GM23248 (cell line): ENCODE data around the gene CDC42EP4. TPM values are rescaled to one million over a fixed set of nuclear protein-coding genes. Genes with fewer than 3 reads are reported as not detected.

Source experiments
- DNase-seq: peaks from one replicate; pipeline ENCODE4 v3.0.0-alpha.2; 2015
- H2AFZ ChIP-seq: fragments of 200-600 bp; sonication (generic); 2 replicates; pipeline ENCODE4 v1.6.1; 2016; ENCODE audit warnings: antibody characterized with exemption
- H3F3A ChIP-seq: fragments of 200-600 bp; sonication (generic); 2 replicates; pipeline ENCODE4 v1.6.1; 2016; ENCODE audit warnings: mild to moderate bottlenecking, antibody characterized with exemption, mixed run types; ENCODE audit not compliant: insufficient read depth
- H3K27ac ChIP-seq: fragments of 200-600 bp; sonication (generic); 2 replicates; pipeline ENCODE4 v1.5.1; 2016; ENCODE audit warnings: mild to moderate bottlenecking
- H3K27me3 ChIP-seq: fragments of 200-600 bp; sonication (generic); replicated peaks from 2 replicates; pipeline ENCODE4 v1.6.1; 2016; ENCODE audit warnings: mild to moderate bottlenecking; ENCODE audit not compliant: insufficient read depth
- H3K36me3 ChIP-seq: fragments of 200-600 bp; sonication (generic); 2 replicates; pipeline ENCODE4 v1.6.1; 2016; ENCODE audit warnings: low read depth, mild to moderate bottlenecking
- H3K4me1 ChIP-seq: fragments of 200-600 bp; sonication (generic); 2 replicates; pipeline ENCODE4 v1.6.1; 2016; ENCODE audit warnings: mild to moderate bottlenecking; ENCODE audit not compliant: insufficient read depth
- H3K4me2 ChIP-seq: fragments of 200-600 bp; sonication (generic); one replicate; pipeline ENCODE4 v1.6.1; 2016; ENCODE audit warnings: mild to moderate bottlenecking; ENCODE audit not compliant: unreplicated experiment
- H3K4me3 ChIP-seq: fragments of 200-600 bp; sonication (generic); 2 replicates; pipeline ENCODE4 v1.5.1; 2016; ENCODE audit warnings: mild to moderate bottlenecking
- H3K79me2 ChIP-seq: fragments of 200-600 bp; sonication (generic); 2 replicates; pipeline ENCODE4 v1.6.1; 2016; ENCODE audit warnings: mild to moderate bottlenecking; ENCODE audit not compliant: insufficient read depth
- H3K9ac ChIP-seq: fragments of 200-600 bp; sonication (generic); 2 replicates; pipeline ENCODE4 v1.6.1; 2016; ENCODE audit warnings: mild to moderate bottlenecking
- H3K9me2 ChIP-seq: fragments of 200-600 bp; sonication (generic); 2 replicates; pipeline ENCODE4 v1.6.1; 2016; ENCODE audit warnings: mixed run types, mild to moderate bottlenecking, moderate library complexity; ENCODE audit not compliant: insufficient read depth
- H3K9me3 ChIP-seq: fragments of 200-600 bp; sonication (generic); one replicate; pipeline ENCODE4 v1.6.1; 2017; ENCODE audit warnings: low read depth
- H4K20me1 ChIP-seq: fragments of 200-600 bp; sonication (generic); 2 replicates; pipeline ENCODE4 v1.6.0; 2016; ENCODE audit not compliant: insufficient read depth
- EZH2 ChIP-seq: fragments of 200-600 bp; sonication (generic); IDR thresholded peaks from 2 replicates; pipeline ENCODE4 v1.6.1; 2018; ENCODE audit warnings: antibody characterized with exemption, mild to moderate bottlenecking; ENCODE audit not compliant: insufficient read depth, poor library complexity, severe bottlenecking
- EZH2phosphoT487 ChIP-seq: fragments of 200-600 bp; sonication (generic); IDR thresholded peaks from 2 replicates; pipeline ENCODE4 v1.6.1; 2018; ENCODE audit warnings: antibody characterized with exemption, moderate library complexity, mild to moderate bottlenecking, low read depth; ENCODE audit not compliant: insufficient read depth
- WGBS, 2 experiments: methylation state at CpG; one replicate each; pipeline ENCODE4 v1.1.6; 2015 to 2017; ENCODE audit warnings: low lambda C conversion rate in 2 of 2, low coverage in 1 of 2; ENCODE audit errors: missing lambda C conversion rate in 2 of 2; 5-methylcytosine and 5-hydroxymethylcytosine counted together
- in situ Hi-C: fragments of 300-500 bp; cut with MboI; formaldehyde crosslinking; loops from 2 replicates; pipeline ENCODE4 v1.15.0; 2020
- polyA plus RNA-seq: library from polyadenylated mRNA; unstranded; fragments of >200 nt; fragmentation: Nextera tagmentation; extraction: Ambion mirVana; gene quantifications from 2 replicates; pipeline ENCODE4 v1.2.1, GENCODE V29; 2016
- total RNA-seq: library from RNA; depleted of rRNA; stranded (reverse); fragments of >200 nt; shearing (Covaris generic); gene quantifications from 2 replicates; pipeline ENCODE4 v1.2.3, GENCODE V29; 2014

Gene CDC42EP4
- total and polyA plus RNA-seq, 2 experiments from 2014 or later = 31.2 to 34.6 TPM

- peaks cover 26% of the 10 kb centered on the region for H3K4me1 ChIP-seq
- peak; percentile 71 for DNase-seq
Measured at GRCh38 chr17:73323409-73324159, 11.8 kb upstream of the CDC42EP4 start.

GRCh38 chr17:73320601-73321264 lies 8.9 kb upstream of the CDC42EP4 start:
- TF ChIP-seq EZH2 = no peak
- TF ChIP-seq EZH2phosphoT487 = no peak
- H3K9ac ChIP-seq = no peak overlapping the region
- no peak for DNase-seq
- H3K27ac ChIP-seq = no peak overlapping the region
- no peaks in the 10 kb centered on the region for H3K36me3 ChIP-seq
- no peaks in the 10 kb centered on the region for H3K9me3 ChIP-seq
- in situ Hi-C loops = no loop called here
- 74 to 81% methylated on average over 6 of the region's 6 CpGs for WGBS, 2 experiments
- no peaks in the 10 kb centered on the region for H4K20me1 ChIP-seq
- H3K27me3 ChIP-seq = no peaks in the 10 kb centered on the region
- no peaks in the 10 kb centered on the region for H3K79me2 ChIP-seq
- peaks cover 8% of the 10 kb centered on the region for H3F3A ChIP-seq
- H3K9me2 ChIP-seq = no peaks in the 10 kb centered on the region
- H3K4me1 ChIP-seq = peaks cover 34% of the 10 kb centered on the region
- H3K4me3 ChIP-seq = no peak overlapping the region
- H2AFZ ChIP-seq = no peak overlapping the region
- H3K4me2 ChIP-seq = no peak overlapping the region

More at GRCh38 chr17:73323409-73324159, 11.8 kb upstream of the CDC42EP4 start:
- Histone ChIP-seq H3K79me2 (no peaks in the 10 kb centered on the region), H2AFZ (peak overlapping the region; percentile 43; the same call in 1 of the 2 replicates), H4K20me1 (no peaks in the 10 kb centered on the region), H3K9me3 (no peaks in the 10 kb centered on the region), H3K4me2 (peak overlapping the region; percentile 24), H3K27ac (no peak overlapping the region), H3F3A (peaks cover 8% of the 10 kb centered on the region), H3K9me2 (no peaks in the 10 kb centered on the region), H3K27me3 (no peaks in the 10 kb centered on the region), H3K4me3 (no peak overlapping the region), H3K36me3 (no peaks in the 10 kb centered on the region), H3K9ac (peak overlapping the region; percentile 30)
- in situ Hi-C loops = no loop called here
- TF ChIP-seq EZH2phosphoT487 (no peak), EZH2 (no peak)
- 31 to 40% methylated on average over 5 of the region's 5 CpGs for WGBS, 2 experiments

GRCh38 chr17:73319766-73320165 lies 8.0 kb upstream of the CDC42EP4 start:
- no peak overlapping the region for H2AFZ ChIP-seq
- no peak overlapping the region for H3K4me3 ChIP-seq
- H3F3A ChIP-seq = peaks cover 4% of the 10 kb centered on the region; the same call in 1 of the 2 replicates
- H3K9ac ChIP-seq = no peak overlapping the region
- H3K27ac ChIP-seq = no peak overlapping the region
- no peaks in the 10 kb centered on the region for H3K9me2 ChIP-seq
- H3K79me2 ChIP-seq = no peaks in the 10 kb centered on the region
- no peaks in the 10 kb centered on the region for H4K20me1 ChIP-seq
- no peak overlapping the region for H3K4me2 ChIP-seq
- in situ Hi-C loops = no loop called here
- H3K4me1 ChIP-seq = peaks cover 24% of the 10 kb centered on the region
- TF ChIP-seq EZH2 = no peak
- TF ChIP-seq EZH2phosphoT487 = no peak
- no peaks in the 10 kb centered on the region for H3K9me3 ChIP-seq
- H3K27me3 ChIP-seq = no peaks in the 10 kb centered on the region
- DNase-seq = no peak
- WGBS, 2 experiments = 93 to 96% methylated on average over 3 of the region's 3 CpGs
- no peaks in the 10 kb centered on the region for H3K36me3 ChIP-seq

GRCh38 chr17:73318836-73319235 lies 7.0 kb upstream of the CDC42EP4 start:
- Histone ChIP-seq H3K9me2 (no peaks in the 10 kb centered on the region), H3K9ac (no peak overlapping the region), H3K9me3 (no peaks in the 10 kb centered on the region), H3F3A (no peaks in the 10 kb centered on the region), H3K36me3 (no peaks in the 10 kb centered on the region), H3K4me2 (no peak overlapping the region), H2AFZ (no peak overlapping the region), H4K20me1 (no peaks in the 10 kb centered on the region), H3K4me3 (no peak overlapping the region), H3K79me2 (no peaks in the 10 kb centered on the region), H3K27ac (no peak overlapping the region), H3K4me1 (peaks cover 16% of the 10 kb centered on the region), H3K27me3 (no peaks in the 10 kb centered on the region)
- no peak for DNase-seq
- WGBS, 2 experiments = 72% methylated on average over 5 of the region's 5 CpGs
- in situ Hi-C loops = no loop called here
- no peak for TF ChIP-seq EZH2phosphoT487
- TF ChIP-seq EZH2 = no peak
